GM12892 (cell line): Measurements from ENCODE around the gene EFR3B.

Experiments used
- POLR2A ChIP-seq: IDR thresholded peaks from 2 replicates; pipeline ENCODE4 v1.6.1; 2011; ENCODE audit warnings: low read depth, low read length, control low read depth
- POLR2AphosphoS5 ChIP-seq: IDR thresholded peaks from 2 replicates; pipeline ENCODE4 v1.6.1; 2011; ENCODE audit warnings: low read depth, low read length, control low read depth
- TAF1 ChIP-seq: IDR thresholded peaks from 2 replicates; pipeline ENCODE4 v1.6.1; 2011; ENCODE audit warnings: low read depth, mild to moderate bottlenecking, control low read depth, low read length, borderline replicate concordance

DNA sequence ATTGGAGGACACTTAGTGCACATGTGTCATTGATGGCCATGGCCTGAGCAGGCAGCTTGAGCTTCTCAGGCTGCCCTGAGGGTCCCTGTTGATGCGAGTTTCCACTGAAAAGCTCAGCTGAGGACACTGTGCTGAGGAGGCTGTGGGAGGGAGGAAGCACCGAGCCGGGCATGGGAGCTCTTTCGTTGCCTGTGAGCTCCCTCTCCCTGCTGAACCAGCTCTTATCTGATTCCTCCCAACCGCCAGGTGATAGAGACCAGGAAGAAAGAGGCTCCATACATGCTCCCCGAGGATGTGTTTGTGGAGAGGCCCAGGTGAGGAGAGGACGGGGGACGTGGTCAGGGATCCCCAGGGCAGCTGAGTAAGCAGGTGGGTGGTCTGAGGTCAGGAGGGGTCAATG, 99.2 kb downstream of the EFR3B start:
- TF ChIP-seq POLR2AphosphoS5 (no peak), TAF1 (no peak), POLR2A (no peak)
